Large intestine (tissue), 3 donors: Measurements from ENCODE around the gene RBM47. TPM values are rescaled to one million over a fixed set of nuclear protein-coding genes. Genes with fewer than 3 reads are reported as not detected.

ENCODE experiments used
- DNase-seq, 2 donors: peaks; one replicate each; pipeline versions ENCODE4 v3.0.0 to v3.0.0-alpha.2; 2013
- H3K27ac ChIP-seq: one replicate; pipeline ENCODE4 v1.5.1; 2013; ENCODE audit warnings: low read length
- H3K27me3 ChIP-seq: 2 replicates; pipeline ENCODE4 v1.6.1; 2013; ENCODE audit warnings: low read length; ENCODE audit not compliant: control insufficient read depth, insufficient read depth
- H3K36me3 ChIP-seq: 2 replicates; pipeline ENCODE4 v1.6.1; 2013; ENCODE audit warnings: low read length; ENCODE audit not compliant: control insufficient read depth, insufficient read depth
- H3K4me1 ChIP-seq: one replicate; pipeline ENCODE4 v1.6.1; 2013; ENCODE audit warnings: low read length; ENCODE audit not compliant: control insufficient read depth, insufficient read depth
- H3K4me3 ChIP-seq: one replicate; pipeline ENCODE4 v1.5.1; 2013; ENCODE audit warnings: low read length
- H3K9me3 ChIP-seq: one replicate; pipeline ENCODE4 v1.6.1; 2013; ENCODE audit warnings: mild to moderate bottlenecking, low read depth, low read length, moderate library complexity; ENCODE audit not compliant: control insufficient read depth
- whole genome bisulfite sequencing: methylation state at CpG from one replicate; pipeline ENCODE4 v1.1.5; 2013; ENCODE audit warnings: low lambda C conversion rate; ENCODE audit not compliant: insufficient coverage; 5-methylcytosine and 5-hydroxymethylcytosine counted together
- polyA plus RNA-seq: library from polyadenylated mRNA; unstranded; fragments of 120-200 nt; gene quantifications from one replicate; pipeline ENCODE4 v1.2.1, GENCODE V29; 2013

Gene RBM47
- polyA plus RNA-seq, 1 donor, result 98.4 TPM

DNA sequence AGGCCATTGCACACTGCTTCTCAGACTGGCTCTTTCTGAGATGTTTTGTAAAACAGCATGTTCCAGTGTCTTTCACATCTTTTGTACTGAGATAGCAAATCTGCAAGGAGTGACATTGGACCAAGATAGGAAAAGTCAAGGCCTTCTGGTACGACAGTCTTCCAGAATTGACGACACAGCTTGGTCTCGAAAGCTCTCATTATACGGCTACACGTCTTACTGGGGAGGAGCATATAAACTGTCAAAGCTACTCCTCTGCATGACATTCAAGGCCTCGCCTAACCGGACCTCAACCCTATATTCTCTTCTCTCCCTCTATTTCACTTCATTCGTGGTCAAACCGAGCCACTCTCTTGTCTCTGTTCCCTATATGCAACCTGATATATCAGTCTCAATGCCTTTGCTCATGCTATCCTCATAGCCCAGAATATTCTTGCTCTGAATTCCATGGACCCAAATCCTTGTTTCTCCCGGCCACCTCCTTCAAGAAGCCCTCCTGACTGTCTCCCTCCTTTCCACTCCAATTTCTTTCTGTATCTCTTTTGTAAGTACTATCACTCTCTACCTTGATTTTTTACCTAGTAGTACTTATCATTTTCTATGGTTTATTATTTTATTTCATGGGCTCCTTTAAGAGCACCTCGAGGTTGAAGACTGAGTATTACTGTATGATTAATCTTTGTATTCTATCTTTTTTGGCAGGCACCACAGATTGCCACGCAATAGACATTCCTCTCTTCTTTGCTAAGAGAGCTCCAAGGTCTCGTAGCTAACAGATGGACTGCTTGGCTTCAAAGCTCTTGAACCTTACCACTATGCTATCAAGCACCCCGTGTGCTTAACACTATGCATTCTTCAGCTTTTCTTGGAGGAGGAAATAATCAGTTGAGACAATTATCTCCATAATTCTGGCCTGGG is 35.1 kb downstream of the RBM47 start:
- H3K4me3 ChIP-seq, result no peak overlapping the region
- H3K36me3 ChIP-seq, result peaks cover 2% of the 10 kb centered on the region
- no peaks in the 10 kb centered on the region for H3K4me1 ChIP-seq
- no peaks in the 10 kb centered on the region for H3K9me3 ChIP-seq
- no peak for DNase-seq
- no peaks in the 10 kb centered on the region for H3K27me3 ChIP-seq
- no peak overlapping the region for H3K27ac ChIP-seq
- WGBS, result 89% methylated on average over 5 of the region's 14 CpGs

DNA sequence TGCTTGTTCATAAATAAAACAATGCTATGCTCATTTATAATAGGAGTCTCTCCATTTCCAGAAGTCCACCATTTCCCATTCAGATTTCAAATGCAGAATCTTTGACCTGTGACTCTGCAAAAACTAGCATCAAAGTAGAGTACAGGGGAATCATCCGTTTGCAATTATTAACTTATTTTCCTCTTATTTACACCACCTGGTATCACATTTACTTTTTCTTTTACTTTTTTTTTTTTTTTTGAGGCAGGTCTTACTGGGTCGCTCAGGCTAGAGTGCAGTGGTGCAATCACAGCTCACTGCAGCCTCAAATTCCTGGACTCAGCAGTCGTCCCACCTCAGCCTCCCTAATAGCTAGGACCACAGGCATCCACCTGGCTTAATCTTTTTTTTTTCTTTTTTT is 37.6 kb downstream of the RBM47 start:
- no peaks in the 10 kb centered on the region for H3K9me3 ChIP-seq
- DNase-seq, result no peak
- no peaks in the 10 kb centered on the region for H3K27me3 ChIP-seq
- no CpG with 5 or more reads among the region's 3 CpGs for WGBS
- H3K36me3 ChIP-seq, result peaks cover 2% of the 10 kb centered on the region
- no peak overlapping the region for H3K4me3 ChIP-seq
- no peak overlapping the region for H3K27ac ChIP-seq
- peaks cover 11% of the 10 kb centered on the region for H3K4me1 ChIP-seq

DNA sequence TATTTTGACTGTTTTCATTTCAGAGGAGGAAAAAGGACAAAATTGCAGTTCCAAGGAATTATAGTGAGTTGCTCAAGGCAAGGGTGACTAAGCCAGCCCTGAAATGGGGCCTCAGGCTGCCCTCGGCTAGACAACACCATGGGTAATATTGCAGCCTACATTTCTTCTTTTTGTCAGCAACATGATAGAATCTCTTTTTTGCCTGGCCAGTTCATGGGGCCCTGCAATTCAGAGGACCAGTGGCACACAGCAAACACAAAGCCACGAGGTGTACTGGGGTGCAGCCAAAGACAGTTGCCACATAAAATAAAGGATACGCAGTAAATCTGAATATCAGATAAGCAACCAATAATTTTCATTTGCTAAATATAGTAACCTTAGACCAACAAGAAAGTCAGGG is 41.8 kb downstream of the RBM47 start:
- DNase-seq, result peak; percentile 45 to 53
- Histone ChIP-seq H3K4me3 (no peak overlapping the region), H3K9me3 (no peaks in the 10 kb centered on the region), H3K27ac (peak overlapping the region; percentile 64), H3K27me3 (no peaks in the 10 kb centered on the region), H3K36me3 (no peaks in the 10 kb centered on the region), H3K4me1 (peaks cover 20% of the 10 kb centered on the region)
- WGBS, result no CpG with 5 or more reads among the region's 3 CpGs

DNA sequence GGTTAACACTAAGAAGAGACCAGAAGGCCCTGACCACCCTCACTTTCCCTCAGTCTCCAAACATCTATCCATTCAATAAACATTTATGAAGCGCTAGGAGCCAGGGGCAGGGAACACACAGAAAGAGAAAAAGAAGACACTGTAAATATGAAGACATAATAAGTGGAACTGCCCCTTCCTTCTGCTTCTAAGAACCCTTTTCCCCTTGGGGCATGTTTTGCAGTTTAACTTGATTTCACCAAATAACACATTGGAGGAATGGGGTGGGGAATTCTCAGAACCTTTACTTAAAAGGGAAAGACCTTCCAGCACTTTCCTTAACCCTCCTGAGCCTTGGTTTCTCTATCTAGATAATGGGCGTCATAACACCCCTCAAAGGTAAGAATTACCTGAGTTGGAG is 42.3 kb downstream of the RBM47 start:
- Histone ChIP-seq H3K36me3 (no peaks in the 10 kb centered on the region), H3K4me1 (peaks cover 20% of the 10 kb centered on the region), H3K9me3 (no peaks in the 10 kb centered on the region), H3K4me3 (no peak overlapping the region), H3K27ac (peak overlapping the region; percentile 64), H3K27me3 (no peaks in the 10 kb centered on the region)
- DNase-seq, result no peak
- WGBS, result no CpG with 5 or more reads among the region's 2 CpGs

DNA sequence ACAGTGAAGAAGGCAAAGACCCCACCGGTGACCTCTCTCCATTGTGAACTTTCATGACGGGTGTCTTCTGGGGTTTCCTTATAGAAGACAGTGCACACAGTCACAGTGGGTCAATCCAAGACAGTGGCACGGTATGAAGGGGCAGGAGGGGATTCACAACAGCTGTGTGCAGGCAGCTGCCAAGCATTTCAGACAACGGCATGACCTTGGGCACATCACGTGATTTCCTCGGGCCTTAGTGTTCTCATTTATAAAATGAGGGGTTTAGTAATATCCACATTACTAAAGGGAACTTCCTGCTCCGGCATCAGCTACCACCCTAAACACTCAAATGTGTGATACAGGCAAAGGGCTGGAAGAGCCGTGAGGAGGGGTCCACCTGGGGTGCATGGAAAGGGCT is 42.9 kb downstream of the RBM47 start:
- Histone ChIP-seq H3K27me3 (no peaks in the 10 kb centered on the region), H3K4me1 (peaks cover 20% of the 10 kb centered on the region), H3K9me3 (no peaks in the 10 kb centered on the region), H3K4me3 (no peak overlapping the region), H3K36me3 (no peaks in the 10 kb centered on the region), H3K27ac (peak overlapping the region; percentile 64)
- WGBS, result no CpG with 5 or more reads among the region's 8 CpGs
- DNase-seq, result no peak

DNA sequence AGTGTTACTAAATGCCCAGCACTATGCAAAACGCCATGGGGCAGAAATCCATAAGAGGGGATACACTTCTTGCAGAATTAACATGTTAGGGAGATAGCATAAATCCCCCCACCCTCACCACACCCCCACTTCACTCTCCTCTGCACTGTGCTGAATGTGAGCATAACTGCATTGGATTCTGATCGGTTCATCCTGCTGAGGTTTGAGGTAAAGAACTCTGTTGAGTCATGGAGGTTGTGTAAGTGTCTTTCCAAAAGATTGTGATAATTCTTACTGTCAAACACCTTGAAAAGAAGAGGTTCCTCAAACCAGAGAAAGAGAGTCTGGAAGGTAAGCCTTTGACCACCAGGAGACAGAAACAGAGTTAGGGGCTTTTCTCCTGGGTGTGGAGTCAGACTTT is 43.6 kb downstream of the RBM47 start:
- Histone ChIP-seq H3K36me3 (no peaks in the 10 kb centered on the region), H3K27ac (no peak overlapping the region), H3K4me3 (no peak overlapping the region), H3K4me1 (peaks cover 20% of the 10 kb centered on the region), H3K9me3 (no peaks in the 10 kb centered on the region), H3K27me3 (no peaks in the 10 kb centered on the region)
- WGBS, result no CpG with 5 or more reads among the region's 2 CpGs
- DNase-seq, result no peak

DNA sequence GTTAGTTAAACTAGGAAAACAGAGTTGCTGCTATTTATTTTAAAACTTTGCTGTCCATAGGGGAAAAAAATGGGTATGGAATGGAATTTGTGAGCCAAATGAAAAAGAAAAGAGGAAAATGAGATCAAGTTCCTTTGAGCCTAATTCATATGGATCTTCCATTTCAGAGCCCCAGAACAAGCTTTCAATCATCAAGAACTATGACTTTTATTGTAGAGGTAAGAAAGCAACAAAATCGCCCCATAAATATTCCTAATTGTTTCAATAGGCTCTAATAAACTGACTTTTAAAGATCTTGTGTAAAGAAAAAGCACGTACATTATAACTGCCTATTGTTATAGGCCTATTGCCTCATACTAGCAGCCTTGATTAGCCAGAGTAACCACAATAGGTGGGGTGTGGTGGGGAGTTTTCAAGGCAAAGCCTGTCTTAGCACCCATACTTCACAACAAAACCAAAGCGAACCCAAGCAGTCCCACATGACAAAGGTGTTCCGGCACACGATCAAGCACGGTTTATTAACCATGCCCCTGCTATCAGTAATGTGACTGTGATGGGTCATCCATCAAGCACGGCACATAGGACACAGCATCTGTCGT is 44.4 kb downstream of the RBM47 start:
- Histone ChIP-seq H3K4me3 (no peak overlapping the region), H3K36me3 (no peaks in the 10 kb centered on the region), H3K4me1 (peaks cover 20% of the 10 kb centered on the region), H3K27ac (no peak overlapping the region), H3K27me3 (no peaks in the 10 kb centered on the region), H3K9me3 (no peaks in the 10 kb centered on the region)
- WGBS, result no CpG with 5 or more reads among the region's 8 CpGs
- DNase-seq, result peak in 1 of 2 donors; percentile 30

DNA sequence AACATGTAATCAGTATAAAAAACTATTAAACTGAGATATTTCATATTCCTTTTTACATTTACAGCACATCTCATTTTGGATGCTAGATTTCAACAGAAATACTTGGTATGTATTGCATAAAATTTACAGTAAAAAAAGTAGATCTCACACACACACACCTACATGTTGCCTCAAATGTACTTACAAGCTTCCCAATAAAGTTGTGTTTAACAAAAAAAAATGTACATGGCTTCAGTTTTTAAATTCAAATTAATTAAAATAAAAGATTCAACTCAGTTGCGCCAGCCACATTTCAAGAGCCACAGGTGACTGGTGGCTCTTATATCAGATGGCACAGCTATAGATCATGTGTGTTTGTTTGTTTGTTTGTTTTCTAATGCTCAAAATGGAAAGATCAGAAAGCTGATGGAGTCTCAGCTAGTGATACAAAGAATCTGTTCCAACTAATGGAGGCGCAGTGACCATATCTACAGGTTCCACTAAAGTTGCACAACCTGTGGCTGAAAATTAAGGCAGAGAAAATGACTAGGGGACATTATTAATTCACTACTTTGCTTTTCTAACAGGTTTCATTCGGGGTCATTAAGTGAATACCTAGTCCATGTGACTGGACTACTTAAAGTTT is 45.0 kb downstream of the RBM47 start:
- 100% methylated on average over 1 of the region's 3 CpGs for WGBS
- Histone ChIP-seq H3K4me3 (no peak overlapping the region), H3K9me3 (no peaks in the 10 kb centered on the region), H3K36me3 (no peaks in the 10 kb centered on the region), H3K4me1 (peaks cover 20% of the 10 kb centered on the region), H3K27ac (no peak overlapping the region), H3K27me3 (no peaks in the 10 kb centered on the region)
- DNase-seq, result no peak

DNA sequence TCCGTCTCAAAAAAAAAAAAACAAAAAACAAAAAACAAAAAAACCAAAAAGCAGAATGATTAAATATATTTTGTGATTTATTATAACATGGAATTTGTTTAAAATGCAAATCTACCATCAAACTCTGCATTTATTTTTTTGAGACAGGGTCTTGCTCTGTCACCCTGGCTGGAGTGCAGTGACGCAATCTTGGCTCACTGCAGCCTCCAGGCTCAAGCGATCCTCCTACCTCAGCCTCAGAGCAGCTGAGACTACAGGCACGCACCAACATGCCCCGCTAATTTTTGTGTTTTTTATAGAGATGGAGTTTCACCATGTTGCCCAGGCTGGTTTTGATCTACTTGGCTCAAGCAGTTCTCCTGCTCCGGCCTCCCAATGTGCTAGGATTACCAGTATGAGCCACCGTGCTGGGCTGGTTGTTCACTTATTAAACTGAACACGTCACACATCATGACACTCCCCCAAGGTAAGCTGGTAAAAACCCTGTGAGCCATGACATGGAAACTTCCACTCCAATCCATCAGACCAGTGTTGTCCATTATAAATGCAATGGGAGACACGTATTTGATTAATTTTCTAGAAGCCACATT is 45.7 kb downstream of the RBM47 start:
- no peaks in the 10 kb centered on the region for H3K9me3 ChIP-seq
- H3K27ac ChIP-seq, result no peak overlapping the region
- DNase-seq, result no peak
- no peaks in the 10 kb centered on the region for H3K27me3 ChIP-seq
- peaks cover 20% of the 10 kb centered on the region for H3K4me1 ChIP-seq
- H3K4me3 ChIP-seq, result no peak overlapping the region
- H3K36me3 ChIP-seq, result no peaks in the 10 kb centered on the region
- WGBS, result 100% methylated on average over 2 of the region's 9 CpGs

DNA sequence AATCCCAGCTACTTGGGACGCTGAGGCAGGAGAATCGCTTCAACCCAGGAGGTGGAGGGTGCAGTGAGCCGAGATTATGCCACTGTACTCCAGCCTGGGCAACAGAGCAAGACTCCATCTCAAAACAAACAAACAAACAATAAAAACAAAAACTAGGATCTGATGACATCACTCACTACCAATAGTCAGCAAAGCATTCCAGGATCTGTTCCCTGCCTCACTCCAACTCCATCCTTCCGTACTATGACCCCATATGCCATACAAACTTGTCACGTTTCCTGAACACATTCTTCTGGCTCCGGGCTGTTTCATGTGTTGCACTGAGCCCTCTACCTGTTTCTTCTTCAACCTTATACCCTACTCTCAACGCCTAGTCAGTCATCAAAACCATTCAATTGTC is 47.3 kb downstream of the RBM47 start:
- no peak for DNase-seq
- 100% methylated on average over 1 of the region's 7 CpGs for WGBS
- H3K4me1 ChIP-seq, result peaks cover 20% of the 10 kb centered on the region

More for the DNA sequence above, 47.3 kb downstream of the RBM47 start:
- H3K9me3 ChIP-seq, result no peaks in the 10 kb centered on the region
- no peaks in the 10 kb centered on the region for H3K36me3 ChIP-seq
- H3K27ac ChIP-seq, result no peak overlapping the region
- H3K27me3 ChIP-seq, result no peaks in the 10 kb centered on the region
- H3K4me3 ChIP-seq, result no peak overlapping the region
